OCI-LY1 (cell line): ENCODE results near the gene PDZD2.

ENCODE experiments used
- CTCF ChIP-seq: fragments of 200-600 bp; sonication (generic), shearing (Covaris generic); IDR thresholded peaks from 2 replicates; pipeline ENCODE4 v1.5.1; 2017; ENCODE audit warnings: mild to moderate bottlenecking, antibody characterized with exemption, low read length, moderate library complexity, mixed read lengths
- EZH2 ChIP-seq: fragments of 200-600 bp; sonication (generic), shearing (Covaris generic); IDR thresholded peaks from 2 replicates; pipeline ENCODE4 v1.8.0; 2017; ENCODE audit warnings: borderline replicate concordance, mixed run types, mild to moderate bottlenecking, antibody characterized with exemption, low read length, moderate library complexity, mixed read lengths

GRCh38 chr5:31811210-31811609, 172.3 kb downstream of the PDZD2 start:
- no peak for TF ChIP-seq EZH2
- no peak for TF ChIP-seq CTCF
